Right hindlimb (tissue), 1 donor: ENCODE measurements around the gene SUMF1.

Source experiments
- DNase-seq: peaks from one replicate; pipeline ENCODE4 v3.0.0-alpha.2; 2018

The SUMF1 gene

GRCh38 chr3:4411236-4411635 lies 55.8 kb downstream of the SUMF1 start:
- no peak for DNase-seq

GRCh38 chr3:4410606-4411005 lies 56.5 kb downstream of the SUMF1 start:
- DNase-seq = no peak

- DNase-seq = no peak
Observed at GRCh38 chr3:4409971-4410573, 57.0 kb downstream of the SUMF1 start.

- DNase-seq = no peak
Observed at GRCh38 chr3:4409415-4409814, 57.7 kb downstream of the SUMF1 start.

- no peak for DNase-seq
Observed at GRCh38 chr3:4408958-4409357, 58.1 kb downstream of the SUMF1 start.

GRCh38 chr3:4407941-4408340 lies 59.1 kb downstream of the SUMF1 start:
- no peak for DNase-seq

- no peak for DNase-seq
Observed at GRCh38 chr3:4406746-4407568, 60.1 kb downstream of the SUMF1 start.

GRCh38 chr3:4404881-4405280 lies 62.2 kb downstream of the SUMF1 start:
- no peak for DNase-seq

- no peak for DNase-seq
Observed at GRCh38 chr3:4401441-4401840, 65.6 kb downstream of the SUMF1 start.

- no peak for DNase-seq
Observed at GRCh38 chr3:4399476-4399875, 67.6 kb downstream of the SUMF1 start.

- DNase-seq = peak; percentile 30
Observed at GRCh38 chr3:4398941-4399245, 68.2 kb downstream of the SUMF1 start.

- DNase-seq = no peak
Observed at GRCh38 chr3:4398120-4398940, 68.7 kb downstream of the SUMF1 start.

GRCh38 chr3:4397466-4397865 lies 69.6 kb downstream of the SUMF1 start:
- no peak for DNase-seq

- no peak for DNase-seq
Observed at GRCh38 chr3:4396542-4396941, 70.5 kb downstream of the SUMF1 start.

GRCh38 chr3:4396006-4396405 lies 71.1 kb downstream of the SUMF1 start:
- DNase-seq = no peak

GRCh38 chr3:4395448-4395847 lies 71.6 kb downstream of the SUMF1 start:
- no peak for DNase-seq

- DNase-seq = no peak
Observed at GRCh38 chr3:4394567-4394966, 72.5 kb downstream of the SUMF1 start.

GRCh38 chr3:4394048-4394447 lies 73.0 kb downstream of the SUMF1 start:
- DNase-seq = no peak

- DNase-seq = no peak
Observed at GRCh38 chr3:4392992-4393391, 74.1 kb downstream of the SUMF1 start.

GRCh38 chr3:4387210-4388204 lies 79.6 kb downstream of the SUMF1 start:
- DNase-seq = no peak

GRCh38 chr3:4385201-4385600 lies 81.9 kb downstream of the SUMF1 start:
- DNase-seq = no peak

- no peak for DNase-seq
Observed at GRCh38 chr3:4380013-4380412, 87.1 kb downstream of the SUMF1 start.

- no peak for DNase-seq
Observed at GRCh38 chr3:4376499-4376898, 90.6 kb downstream of the SUMF1 start.
